ENCODE results near the gene NUP210L. TPM values are rescaled to one million over a fixed set of nuclear protein-coding genes. Genes with fewer than 3 reads are reported as not detected.

The NUP210L gene
- not detected in 2 replicates for total RNA-seq

DNA sequence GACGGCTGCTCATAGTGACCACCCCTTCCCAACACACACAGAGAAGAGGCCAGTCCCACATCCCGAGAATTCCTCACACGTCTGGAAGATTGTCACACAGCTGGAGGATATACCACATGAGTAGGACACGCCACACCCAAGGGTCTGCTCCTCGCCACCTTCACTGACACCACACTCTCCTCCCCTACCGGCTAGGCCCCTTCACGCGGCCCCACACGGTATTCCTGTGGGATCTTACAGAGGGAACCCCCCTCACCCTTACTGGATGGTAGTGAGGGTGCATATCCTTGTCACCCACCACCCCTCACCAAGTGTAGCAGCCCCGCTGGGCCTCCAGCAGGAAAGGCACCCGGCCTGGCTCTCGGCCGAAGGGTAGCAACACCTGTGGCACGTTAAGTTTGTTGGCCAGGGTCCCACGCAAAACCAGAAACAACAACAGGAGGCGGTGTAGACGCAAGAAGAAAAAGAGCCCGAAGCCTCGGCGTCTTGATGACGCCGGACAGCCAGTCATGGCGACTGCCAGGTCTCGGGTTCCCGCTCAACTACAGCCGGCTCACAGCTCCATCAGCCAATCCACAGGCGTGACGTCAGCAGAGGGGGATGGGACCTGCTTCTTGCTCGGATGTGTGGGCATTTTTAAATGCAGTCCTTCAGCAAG, at the start of gene NUP210L:
Gene NUP210L, minus strand, starts transcription at position 540 of the 658 bp plus-strand sequence.
- peaks cover 1% of the 10 kb centered on the region for H3K36me3 ChIP-seq (ENCODE audit: control insufficient read depth, insufficient read depth, low read length)
- no peak for DNase-seq (ENCODE audit: low read depth)
- TF ChIP-seq, protein P1, sequence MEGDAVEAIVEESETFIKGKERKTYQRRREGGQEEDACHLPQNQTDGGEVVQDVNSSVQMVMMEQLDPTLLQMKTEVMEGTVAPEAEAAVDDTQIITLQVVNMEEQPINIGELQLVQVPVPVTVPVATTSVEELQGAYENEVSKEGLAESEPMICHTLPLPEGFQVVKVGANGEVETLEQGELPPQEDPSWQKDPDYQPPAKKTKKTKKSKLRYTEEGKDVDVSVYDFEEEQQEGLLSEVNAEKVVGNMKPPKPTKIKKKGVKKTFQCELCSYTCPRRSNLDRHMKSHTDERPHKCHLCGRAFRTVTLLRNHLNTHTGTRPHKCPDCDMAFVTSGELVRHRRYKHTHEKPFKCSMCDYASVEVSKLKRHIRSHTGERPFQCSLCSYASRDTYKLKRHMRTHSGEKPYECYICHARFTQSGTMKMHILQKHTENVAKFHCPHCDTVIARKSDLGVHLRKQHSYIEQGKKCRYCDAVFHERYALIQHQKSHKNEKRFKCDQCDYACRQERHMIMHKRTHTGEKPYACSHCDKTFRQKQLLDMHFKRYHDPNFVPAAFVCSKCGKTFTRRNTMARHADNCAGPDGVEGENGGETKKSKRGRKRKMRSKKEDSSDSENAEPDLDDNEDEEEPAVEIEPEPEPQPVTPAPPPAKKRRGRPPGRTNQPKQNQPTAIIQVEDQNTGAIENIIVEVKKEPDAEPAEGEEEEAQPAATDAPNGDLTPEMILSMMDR (IDR thresholded peaks at IDR 0.05; ENCODE audit: insufficient read depth, low read length, poor library complexity, severe bottlenecking) = no peak
- H3K4me3 ChIP-seq (ENCODE audit: low read depth, low read length) = no peak within 1 kb of the TSS
- no peaks in the 10 kb centered on the region for H3K27me3 ChIP-seq (ENCODE audit: control insufficient read depth, insufficient read depth, low read length)

DNA sequence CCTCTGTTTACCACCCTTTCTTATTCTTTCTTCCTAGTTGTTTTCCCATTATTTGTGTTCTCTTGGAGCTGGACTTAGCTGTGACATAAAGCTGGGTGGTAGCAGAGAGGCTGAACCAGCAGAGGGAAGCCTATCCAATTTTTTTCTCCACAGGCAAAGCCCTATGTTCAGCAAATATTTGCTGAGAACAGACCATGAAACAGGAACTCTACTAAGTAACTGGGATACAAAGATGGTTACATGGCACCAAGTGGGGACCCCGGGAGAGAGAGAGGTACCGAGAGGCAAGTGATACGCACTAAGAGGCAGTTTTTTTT, 44.6 kb upstream of the NUP210L start:
- Histone ChIP-seq H3K36me3 (ENCODE audit: control insufficient read depth, insufficient read depth, low read length) (no peaks in the 10 kb centered on the region), H3K27me3 (ENCODE audit: control insufficient read depth, insufficient read depth, low read length) (peaks cover under 1% of the 10 kb centered on the region), H3K4me3 (ENCODE audit: low read depth, low read length) (no peak overlapping the region)
- TF ChIP-seq, protein P1 (IDR thresholded peaks at IDR 0.05; ENCODE audit: insufficient read depth, low read length, poor library complexity, severe bottlenecking) = no peak
- DNase-seq (ENCODE audit: low read depth) = no peak

DNA sequence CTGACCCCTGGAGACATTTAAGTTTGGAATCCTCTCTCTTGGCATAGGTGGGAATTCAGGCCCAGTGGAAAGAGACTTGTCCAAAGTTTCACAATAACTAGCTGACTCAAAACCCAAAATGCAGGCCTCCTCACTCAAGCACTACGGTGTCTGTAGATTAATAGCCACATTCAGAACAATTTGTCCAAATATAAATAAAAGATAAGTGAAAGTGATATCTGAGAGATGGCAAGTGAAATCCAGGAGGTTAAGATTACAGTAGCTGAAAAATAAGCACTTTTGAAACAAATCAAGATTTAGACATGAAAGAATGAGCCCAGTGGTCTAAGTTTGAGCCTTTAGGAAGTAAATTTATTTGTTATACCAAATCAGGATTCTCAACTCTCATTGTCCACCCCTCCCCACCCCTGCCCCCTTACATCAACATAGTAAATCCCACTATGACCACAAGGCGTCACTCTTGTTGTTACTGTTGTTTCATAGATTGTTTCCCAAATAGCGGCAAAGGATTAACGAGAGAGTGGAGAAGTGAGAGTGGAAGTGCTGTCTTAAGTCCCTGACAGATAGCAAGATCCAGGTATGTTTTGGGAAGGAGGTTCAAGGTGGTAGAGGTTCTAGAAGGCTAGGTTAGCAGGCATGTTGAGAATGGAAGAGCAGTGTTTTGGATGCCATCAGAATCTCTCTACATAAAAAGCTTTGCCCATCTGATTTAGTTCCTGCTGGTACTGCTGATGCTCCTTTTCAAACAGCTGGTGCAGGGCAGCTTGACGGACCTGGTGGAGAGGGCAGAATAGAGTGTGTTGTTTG, 44.1 kb upstream of the NUP210L start:
- TF ChIP-seq, protein P1 (IDR thresholded peaks at IDR 0.05; ENCODE audit: insufficient read depth, low read length, poor library complexity, severe bottlenecking) = peak; percentile 62
- Histone ChIP-seq H3K4me3 (ENCODE audit: low read depth, low read length) (no peak overlapping the region), H3K27me3 (ENCODE audit: control insufficient read depth, insufficient read depth, low read length) (peaks cover 4% of the 10 kb centered on the region), H3K36me3 (ENCODE audit: control insufficient read depth, insufficient read depth, low read length) (no peaks in the 10 kb centered on the region)
- no peak for DNase-seq (ENCODE audit: low read depth)

DNA sequence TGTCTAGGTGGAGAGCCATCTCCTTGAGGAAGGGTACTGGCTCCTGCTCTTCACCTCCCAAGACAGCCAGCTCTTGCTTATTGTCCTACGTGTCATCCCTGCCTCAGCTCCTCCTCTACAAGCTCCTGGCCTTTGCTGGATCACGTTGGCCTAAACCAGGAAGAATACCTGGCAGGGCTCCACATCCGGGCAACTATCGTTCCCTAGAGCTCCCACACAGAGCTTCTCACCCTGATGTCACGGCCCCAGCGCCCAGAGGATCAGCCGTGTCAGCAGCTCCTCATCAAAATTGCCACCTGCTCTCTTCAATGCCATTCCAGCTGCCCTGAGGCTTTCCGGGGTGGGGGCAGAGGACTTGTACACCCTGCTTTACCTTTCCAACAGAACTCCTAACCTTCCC, 38.9 kb upstream of the NUP210L start:
- DNase-seq (ENCODE audit: low read depth) = no peak
- TF ChIP-seq, protein P1 (IDR thresholded peaks at IDR 0.05; ENCODE audit: insufficient read depth, low read length, poor library complexity, severe bottlenecking) = no peak
- Histone ChIP-seq H3K36me3 (ENCODE audit: control insufficient read depth, insufficient read depth, low read length) (no peaks in the 10 kb centered on the region), H3K4me3 (ENCODE audit: low read depth, low read length) (no peak overlapping the region), H3K27me3 (ENCODE audit: control insufficient read depth, insufficient read depth, low read length) (peaks cover 14% of the 10 kb centered on the region)

DNA sequence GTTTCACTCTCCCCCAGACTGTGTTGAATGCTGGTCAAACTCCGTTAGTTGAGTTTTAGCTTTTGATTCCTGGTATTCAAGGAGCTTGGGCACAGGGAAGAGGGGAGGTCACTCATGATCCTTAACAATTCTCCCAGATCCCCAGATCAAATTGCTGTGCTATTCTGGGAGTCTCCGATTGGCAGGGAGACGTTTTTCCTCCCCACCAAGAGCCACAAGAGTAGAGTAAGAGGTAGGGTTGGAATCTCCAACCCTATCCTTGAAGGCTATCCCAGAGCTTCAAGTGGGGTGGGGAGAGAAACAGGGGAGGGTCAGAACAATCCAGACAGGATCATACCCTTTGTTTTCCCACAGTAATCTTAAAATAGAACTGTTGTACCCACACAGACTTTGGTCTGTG, 37.6 kb upstream of the NUP210L start:
- no peak overlapping the region for H3K4me3 ChIP-seq (ENCODE audit: low read depth, low read length)
- TF ChIP-seq, protein P1 (IDR thresholded peaks at IDR 0.05; ENCODE audit: insufficient read depth, low read length, poor library complexity, severe bottlenecking) = no peak
- no peak for DNase-seq (ENCODE audit: low read depth)
- H3K36me3 ChIP-seq (ENCODE audit: control insufficient read depth, insufficient read depth, low read length) = no peaks in the 10 kb centered on the region
- H3K27me3 ChIP-seq (ENCODE audit: control insufficient read depth, insufficient read depth, low read length) = peaks cover 14% of the 10 kb centered on the region

All from kidney epithelial cell (primary cell).